Measurements from ENCODE around the gene TIPARP. TPM values are rescaled to one million over a fixed set of nuclear protein-coding genes. Genes with fewer than 3 reads are reported as not detected.
A peak's percentile ranks its signal among the peaks of the same experiment; 100 is the strongest.

Gene TIPARP
- total and polyA plus RNA-seq, 4 donors, result 4.4 to 13.6 (median 8.8) TPM

DNA sequence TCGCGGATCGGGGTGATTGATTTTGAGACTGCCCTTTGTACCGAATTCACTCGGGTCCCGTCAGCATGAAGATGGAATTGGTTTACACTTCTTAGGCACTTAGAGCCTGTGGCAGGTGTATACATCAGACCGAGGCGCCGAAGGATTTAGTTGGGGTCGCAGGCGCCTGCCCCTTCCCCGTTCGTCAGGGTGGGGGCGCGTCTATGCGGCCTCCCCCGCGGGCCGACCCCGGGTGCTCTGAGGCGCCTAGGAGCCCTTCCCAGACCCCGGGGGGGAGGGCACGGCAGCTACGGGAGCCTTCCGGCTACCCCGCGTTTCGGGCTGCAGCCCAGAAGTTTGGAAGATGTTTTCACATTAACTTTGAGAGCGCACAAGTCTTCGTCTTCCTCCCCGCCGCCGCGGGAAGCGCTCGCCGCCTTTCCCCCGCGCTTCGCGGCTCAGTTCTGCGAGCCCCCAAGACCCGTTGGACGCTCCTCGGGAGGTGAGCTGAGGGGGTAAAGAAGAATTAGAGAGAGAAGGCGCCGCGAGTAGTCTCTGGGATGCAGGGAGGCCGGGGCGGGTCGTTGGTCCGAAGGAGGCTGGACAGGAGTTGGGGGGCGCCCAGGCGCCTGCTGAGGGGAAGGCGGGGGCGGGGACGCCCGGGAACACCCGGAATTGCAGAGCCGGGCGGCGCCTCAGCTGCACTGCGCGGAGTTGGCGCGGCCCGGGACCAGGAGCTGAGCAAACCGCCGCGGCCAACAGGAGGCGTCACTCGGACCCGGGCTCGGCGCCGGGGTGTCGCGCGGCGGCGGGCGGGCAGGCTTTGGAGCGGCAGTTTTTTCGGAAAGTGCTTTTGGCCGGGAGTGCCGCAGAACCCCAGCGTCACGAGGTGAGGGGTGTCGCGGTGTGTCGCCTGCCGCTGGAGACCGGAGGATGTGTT, 780 bp downstream of the TIPARP start:
- peak overlapping the region; percentile 97 to 98 for H3K27ac ChIP-seq (ENCODE audit: low read depth in 1 of 2, low read length in 2 of 2)
- H3K27me3 ChIP-seq (ENCODE audit: control insufficient read depth in 4 of 4, insufficient read depth in 4 of 4, low read length in 3 of 4), result no peaks in the 10 kb centered on the region
- peak overlapping the region; percentile 86 to 96 (median 89) for H3K4me3 ChIP-seq (ENCODE audit: low read depth in 1 of 3, low read length in 3 of 3)
- peak; percentile 66 for DNase-seq (ENCODE audit: low spot score)
- H3K4me1 ChIP-seq (ENCODE audit: control insufficient read depth in 4 of 4, insufficient read depth in 4 of 4, low read length in 3 of 4), result peaks cover 2 to 27% (median 8%) of the 10 kb centered on the region in 4 donors
- TF ChIP-seq, protein P1, sequence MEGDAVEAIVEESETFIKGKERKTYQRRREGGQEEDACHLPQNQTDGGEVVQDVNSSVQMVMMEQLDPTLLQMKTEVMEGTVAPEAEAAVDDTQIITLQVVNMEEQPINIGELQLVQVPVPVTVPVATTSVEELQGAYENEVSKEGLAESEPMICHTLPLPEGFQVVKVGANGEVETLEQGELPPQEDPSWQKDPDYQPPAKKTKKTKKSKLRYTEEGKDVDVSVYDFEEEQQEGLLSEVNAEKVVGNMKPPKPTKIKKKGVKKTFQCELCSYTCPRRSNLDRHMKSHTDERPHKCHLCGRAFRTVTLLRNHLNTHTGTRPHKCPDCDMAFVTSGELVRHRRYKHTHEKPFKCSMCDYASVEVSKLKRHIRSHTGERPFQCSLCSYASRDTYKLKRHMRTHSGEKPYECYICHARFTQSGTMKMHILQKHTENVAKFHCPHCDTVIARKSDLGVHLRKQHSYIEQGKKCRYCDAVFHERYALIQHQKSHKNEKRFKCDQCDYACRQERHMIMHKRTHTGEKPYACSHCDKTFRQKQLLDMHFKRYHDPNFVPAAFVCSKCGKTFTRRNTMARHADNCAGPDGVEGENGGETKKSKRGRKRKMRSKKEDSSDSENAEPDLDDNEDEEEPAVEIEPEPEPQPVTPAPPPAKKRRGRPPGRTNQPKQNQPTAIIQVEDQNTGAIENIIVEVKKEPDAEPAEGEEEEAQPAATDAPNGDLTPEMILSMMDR (IDR thresholded peaks at IDR 0.05; ENCODE audit: low read depth, low read length, missing input control), result peak; percentile 11
- TF ChIP-seq RAD21 (IDR thresholded peaks at IDR 0.05) (peak in 1 of 2 donors; percentile 9), SP1 (IDR thresholded peaks at IDR 0.05) (no peak), RXRA (IDR thresholded peaks at IDR 0.05) (no peak)
- no peaks in the 10 kb centered on the region for H3K9me3 ChIP-seq (ENCODE audit: control insufficient read depth in 4 of 4, low read length in 3 of 4)
- peak overlapping the region; percentile 88 to 94 for H3K9ac ChIP-seq (ENCODE audit: low read depth in 1 of 2, low read length in 2 of 2)
- peaks cover 0 to 21% (median 6%) of the 10 kb centered on the region in 4 donors for H3K36me3 ChIP-seq (ENCODE audit: control insufficient read depth in 4 of 4, insufficient read depth in 3 of 4, low read depth in 1 of 4, low read length in 3 of 4)
- under 1% methylated on average over 93 of the region's 93 CpGs for WGBS

DNA sequence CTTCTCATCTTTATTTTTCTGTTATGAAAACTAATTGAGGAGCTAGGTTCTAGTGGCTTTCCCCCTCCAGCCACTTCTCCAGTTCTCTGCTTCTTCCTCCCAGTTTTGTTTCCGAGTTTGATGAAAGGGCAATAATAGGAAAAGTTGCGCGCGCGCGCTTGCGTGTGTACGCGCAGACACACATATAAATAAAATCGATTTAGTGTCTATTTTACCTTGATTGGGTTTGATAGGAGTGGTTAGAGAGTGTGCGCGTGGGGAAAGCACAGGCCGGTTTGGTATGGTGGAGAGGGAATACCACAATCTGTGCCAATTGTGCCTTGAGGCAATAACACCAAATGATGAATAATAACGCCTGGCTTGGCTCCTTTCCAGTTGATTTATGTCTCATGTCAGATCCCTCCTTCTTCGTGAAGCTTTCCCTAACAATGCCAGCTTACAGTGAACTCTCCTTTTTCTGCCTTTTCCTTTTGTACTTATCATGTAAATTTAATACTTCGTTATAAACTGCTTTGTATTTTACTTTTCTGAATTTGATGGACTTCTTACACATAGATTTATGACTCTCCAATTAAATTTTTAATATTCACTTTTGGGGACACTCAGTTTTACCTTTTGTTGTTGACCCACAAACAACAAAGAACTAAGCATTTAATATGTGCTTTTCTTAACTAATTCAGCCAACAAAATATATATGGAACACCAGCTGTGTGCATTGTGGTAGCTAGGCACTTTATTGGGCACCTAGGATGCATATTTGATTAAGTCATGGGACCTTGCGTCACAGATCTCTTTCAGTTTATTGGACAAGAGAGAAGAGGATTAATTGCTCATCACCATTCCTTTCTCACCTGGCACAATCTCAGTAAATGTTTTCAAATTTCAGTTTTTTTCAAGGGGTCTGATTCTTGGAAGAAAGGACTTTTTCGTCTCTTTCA, 1.7 kb downstream of the TIPARP start:
- Histone ChIP-seq H3K9ac (ENCODE audit: low read depth in 1 of 2, low read length in 2 of 2) (peak overlapping the region; percentile 85 to 94), H3K36me3 (ENCODE audit: control insufficient read depth in 4 of 4, insufficient read depth in 3 of 4, low read depth in 1 of 4, low read length in 3 of 4) (peaks cover 0 to 23% (median 7%) of the 10 kb centered on the region in 4 donors), H3K27ac (ENCODE audit: low read depth in 1 of 2, low read length in 2 of 2) (peak overlapping the region; percentile 97 to 98), H3K9me3 (ENCODE audit: control insufficient read depth in 4 of 4, low read length in 3 of 4) (no peaks in the 10 kb centered on the region), H3K4me3 (ENCODE audit: low read depth in 1 of 3, low read length in 3 of 3) (peak overlapping the region; percentile 86 to 96 (median 89)), H3K4me1 (ENCODE audit: control insufficient read depth in 4 of 4, insufficient read depth in 4 of 4, low read length in 3 of 4) (peaks cover 4 to 34% (median 13%) of the 10 kb centered on the region in 4 donors), H3K27me3 (ENCODE audit: control insufficient read depth in 4 of 4, insufficient read depth in 4 of 4, low read length in 3 of 4) (no peaks in the 10 kb centered on the region)
- DNase-seq (ENCODE audit: low spot score), result peak; percentile 39
- TF ChIP-seq NR2F2 (IDR thresholded peaks at IDR 0.05) (no peak), HNF4G (IDR thresholded peaks at IDR 0.05) (no peak), JUND (IDR thresholded peaks at IDR 0.05) (no peak), TAF1 (conservative IDR thresholded peaks at IDR 0.05) (no peak), RAD21 (IDR thresholded peaks at IDR 0.05) (no peak), YY1 (IDR thresholded peaks at IDR 0.05) (no peak)
- TF ChIP-seq, protein P2, sequence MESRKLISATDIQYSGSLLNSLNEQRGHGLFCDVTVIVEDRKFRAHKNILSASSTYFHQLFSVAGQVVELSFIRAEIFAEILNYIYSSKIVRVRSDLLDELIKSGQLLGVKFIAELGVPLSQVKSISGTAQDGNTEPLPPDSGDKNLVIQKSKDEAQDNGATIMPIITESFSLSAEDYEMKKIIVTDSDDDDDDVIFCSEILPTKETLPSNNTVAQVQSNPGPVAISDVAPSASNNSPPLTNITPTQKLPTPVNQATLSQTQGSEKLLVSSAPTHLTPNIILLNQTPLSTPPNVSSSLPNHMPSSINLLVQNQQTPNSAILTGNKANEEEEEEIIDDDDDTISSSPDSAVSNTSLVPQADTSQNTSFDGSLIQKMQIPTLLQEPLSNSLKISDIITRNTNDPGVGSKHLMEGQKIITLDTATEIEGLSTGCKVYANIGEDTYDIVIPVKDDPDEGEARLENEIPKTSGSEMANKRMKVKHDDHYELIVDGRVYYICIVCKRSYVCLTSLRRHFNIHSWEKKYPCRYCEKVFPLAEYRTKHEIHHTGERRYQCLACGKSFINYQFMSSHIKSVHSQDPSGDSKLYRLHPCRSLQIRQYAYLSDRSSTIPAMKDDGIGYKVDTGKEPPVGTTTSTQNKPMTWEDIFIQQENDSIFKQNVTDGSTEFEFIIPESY (IDR thresholded peaks at IDR 0.05), result no peak
- TF ChIP-seq, protein P3, sequence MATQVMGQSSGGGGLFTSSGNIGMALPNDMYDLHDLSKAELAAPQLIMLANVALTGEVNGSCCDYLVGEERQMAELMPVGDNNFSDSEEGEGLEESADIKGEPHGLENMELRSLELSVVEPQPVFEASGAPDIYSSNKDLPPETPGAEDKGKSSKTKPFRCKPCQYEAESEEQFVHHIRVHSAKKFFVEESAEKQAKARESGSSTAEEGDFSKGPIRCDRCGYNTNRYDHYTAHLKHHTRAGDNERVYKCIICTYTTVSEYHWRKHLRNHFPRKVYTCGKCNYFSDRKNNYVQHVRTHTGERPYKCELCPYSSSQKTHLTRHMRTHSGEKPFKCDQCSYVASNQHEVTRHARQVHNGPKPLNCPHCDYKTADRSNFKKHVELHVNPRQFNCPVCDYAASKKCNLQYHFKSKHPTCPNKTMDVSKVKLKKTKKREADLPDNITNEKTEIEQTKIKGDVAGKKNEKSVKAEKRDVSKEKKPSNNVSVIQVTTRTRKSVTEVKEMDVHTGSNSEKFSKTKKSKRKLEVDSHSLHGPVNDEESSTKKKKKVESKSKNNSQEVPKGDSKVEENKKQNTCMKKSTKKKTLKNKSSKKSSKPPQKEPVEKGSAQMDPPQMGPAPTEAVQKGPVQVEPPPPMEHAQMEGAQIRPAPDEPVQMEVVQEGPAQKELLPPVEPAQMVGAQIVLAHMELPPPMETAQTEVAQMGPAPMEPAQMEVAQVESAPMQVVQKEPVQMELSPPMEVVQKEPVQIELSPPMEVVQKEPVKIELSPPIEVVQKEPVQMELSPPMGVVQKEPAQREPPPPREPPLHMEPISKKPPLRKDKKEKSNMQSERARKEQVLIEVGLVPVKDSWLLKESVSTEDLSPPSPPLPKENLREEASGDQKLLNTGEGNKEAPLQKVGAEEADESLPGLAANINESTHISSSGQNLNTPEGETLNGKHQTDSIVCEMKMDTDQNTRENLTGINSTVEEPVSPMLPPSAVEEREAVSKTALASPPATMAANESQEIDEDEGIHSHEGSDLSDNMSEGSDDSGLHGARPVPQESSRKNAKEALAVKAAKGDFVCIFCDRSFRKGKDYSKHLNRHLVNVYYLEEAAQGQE (IDR thresholded peaks at IDR 0.05), result no peak
- 12% methylated on average over 18 of the region's 18 CpGs for WGBS
